ENCODE measurements around the gene KREMEN2. TPM values are rescaled to one million over a fixed set of nuclear protein-coding genes. Genes with fewer than 3 reads are reported as not detected.

Gene KREMEN2
- total and polyA plus RNA-seq, 2 of the 13 experiments (the other 11 are each of a cell fraction or from before 2014, with no cell fraction given) = 0.48 to 1.2 TPM

- TF ChIP-seq SP1 (IDR thresholded peaks at IDR 0.05) = no peak
- TF ChIP-seq SP1 (CRISPR knock-in tag; IDR thresholded peaks at IDR 0.05) = no peak
- TF ChIP-seq MXD3 (CRISPR knock-in tag; IDR thresholded peaks at IDR 0.05) = peak; percentile 26; the same call in 1 of the 2 replicates
- 0 out of 2 replicates have a peak, but pooled peaks have one; percentile 19 for TF ChIP-seq TAF1 (CRISPR knock-in tag; IDR thresholded peaks at IDR 0.05)
- TF ChIP-seq ZNF770 (CRISPR knock-in tag; IDR thresholded peaks at IDR 0.05) = peak; percentile 80
- no peak for TF ChIP-seq LCORL (IDR thresholded peaks at IDR 0.05)
- TF ChIP-seq LCORL (CRISPR knock-in tag; IDR thresholded peaks at IDR 0.05) = peak; percentile 52; the same call in 1 of the 2 replicates
- TF ChIP-seq ZBTB10 (CRISPR knock-in tag; IDR thresholded peaks at IDR 0.05; ENCODE audit: borderline replicate concordance) = 0 out of 2 replicates have a peak, but pooled peaks have one; percentile 58
- peak; percentile 36; the same call in 1 of the 2 replicates for TF ChIP-seq UBTF (CRISPR knock-in tag; IDR thresholded peaks at IDR 0.05)
- no peak for TF ChIP-seq MLLT10 (CRISPR knock-in tag; IDR thresholded peaks at IDR 0.05)
- TF ChIP-seq KAT8 (CRISPR knock-in tag; IDR thresholded peaks at IDR 0.05) = 0 out of 2 replicates have a peak, but pooled peaks have one; percentile 29
- peak; percentile 29 for TF ChIP-seq HNRNPLL (IDR thresholded peaks at IDR 0.05; ENCODE audit: low read depth, low read length, poor library complexity, severe bottlenecking)
- peak; percentile 76; the same call in 1 of the 2 replicates for TF ChIP-seq SIX1 (CRISPR knock-in tag; IDR thresholded peaks at IDR 0.05; ENCODE audit: borderline replicate concordance)
- TF ChIP-seq ZNF10 (CRISPR knock-in tag; IDR thresholded peaks at IDR 0.05; ENCODE audit: borderline replicate concordance, low read depth) = no peak
- no peak for TF ChIP-seq RNF2 (conservative IDR thresholded peaks at IDR 0.05; ENCODE audit: low read depth)
- TF ChIP-seq MXD4 (CRISPR knock-in tag; IDR thresholded peaks at IDR 0.05) = 0 out of 2 replicates have a peak, but pooled peaks have one; percentile 31
- no peak for TF ChIP-seq ZKSCAN1 (IDR thresholded peaks at IDR 0.05; ENCODE audit: low read length)
- no peak for TF ChIP-seq IRX3 (CRISPR knock-in tag; IDR thresholded peaks at IDR 0.05; ENCODE audit: borderline replicate concordance, low read depth)
- TF ChIP-seq ZFP91 (CRISPR knock-in tag; IDR thresholded peaks at IDR 0.05; ENCODE audit: borderline replicate concordance) = 0 out of 2 replicates have a peak, but pooled peaks have one; percentile 16
- no peak for TF ChIP-seq ARNT2 (CRISPR knock-in tag; IDR thresholded peaks at IDR 0.05; ENCODE audit: low read depth)
Measured at GRCh38 chr16:3009568-3010390, 45.7 kb downstream of the KREMEN2 start (continued).

All from HepG2 (cell line).